GM12801 (cell line): ENCODE data around the gene BTK.

Source experiments
- CTCF ChIP-seq: IDR thresholded peaks from one replicate; pipeline ENCODE4 v1.5.1; 2011; ENCODE audit warnings: control low read depth; ENCODE audit not compliant: insufficient read length; ENCODE audit errors: extremely low read depth

The BTK gene

GRCh38 chrX:101391831-101392230 is 5.8 kb upstream of the BTK start:
- no peak for TF ChIP-seq CTCF

GRCh38 chrX:101390664-101391525 is 4.9 kb upstream of the BTK start, which contains the start of gene RPL36A:
TSS of gene RPL36A (plus strand) at chrX:101391011. CDS start at chrX:101391044, 33 bp downstream.
- no peak for TF ChIP-seq CTCF

- TF ChIP-seq CTCF: no peak
These were observed 2.6 kb upstream of the BTK start for GRCh38 chrX:101388604-101389003.

- no peak for TF ChIP-seq CTCF
These were observed 523 bp upstream of the BTK start for GRCh38 chrX:101386542-101386885.

GRCh38 chrX:101385026-101385684 is 836 bp downstream of the BTK start:
- no peak for TF ChIP-seq CTCF

- no peak for TF ChIP-seq CTCF
These were observed 2.2 kb downstream of the BTK start for GRCh38 chrX:101383679-101384205.

- TF ChIP-seq CTCF: no peak
These were observed 8.4 kb downstream of the BTK start for GRCh38 chrX:101377547-101377946.
